Measurements from ENCODE around the gene EPHB1.

- TF ChIP-seq CTCF (IDR thresholded peaks at IDR 0.05; ENCODE audit: low read depth, low read length, missing input control), result no peak
- no peak for TF ChIP-seq MAX (IDR thresholded peaks at IDR 0.05)
- TF ChIP-seq REST (IDR thresholded peaks at IDR 0.05), result no peak
- no peak for TF ChIP-seq ZBTB33 (IDR thresholded peaks at IDR 0.05)
- TF ChIP-seq JUND (IDR thresholded peaks at IDR 0.05), result no peak
- TF ChIP-seq FOXA1 (IDR thresholded peaks at IDR 0.05), result no peak
- no peak for TF ChIP-seq GABPA (IDR thresholded peaks at IDR 0.05 in 1 of 2, conservative IDR thresholded peaks at IDR 0.05 in 1 of 2)
- no peak for TF ChIP-seq RAD21 (IDR thresholded peaks at IDR 0.05)
- no peak for TF ChIP-seq ATF3 (IDR thresholded peaks at IDR 0.05)
- TF ChIP-seq TAF1 (conservative IDR thresholded peaks at IDR 0.05), result no peak
These were observed 213.3 kb downstream of the EPHB1 start for GRCh38 chr3:135008326-135008725.
